H1 (cell line): ENCODE data around the gene KYNU.
A peak's percentile ranks its signal among the peaks of the same experiment; 100 is the strongest.

Source experiments
- CTCF ChIP-seq, 3 experiments: IDR thresholded peaks; 1 replicate in 2 of 3; 2 replicates in 1 of 3; pipeline versions ENCODE4 v1.5.1 to v1.6.1; 2011; ENCODE audit warnings: low read length in 3 of 3, mild to moderate bottlenecking in 3 of 3, inconsistent platforms in 2 of 3, low read depth in 1 of 3, moderate library complexity in 1 of 3; ENCODE audit not compliant: insufficient read depth in 1 of 3; ENCODE audit errors: control extremely low read depth in 1 of 3
- EP300 ChIP-seq, 2 experiments: IDR thresholded peaks; 1 replicate in 1 of 2; 2 replicates in 1 of 2; pipeline ENCODE4 v1.6.1; 2011 to 2012; ENCODE audit warnings: low read depth in 2 of 2, low read length in 2 of 2, mild to moderate bottlenecking in 2 of 2, borderline replicate concordance in 1 of 2, inconsistent platforms in 1 of 2, moderate library complexity in 1 of 2
- JUND ChIP-seq: IDR thresholded peaks from 2 replicates; pipeline ENCODE4 v1.6.1; 2011; ENCODE audit warnings: mild to moderate bottlenecking, improper control_type of control experiment, low read length
- KDM1A ChIP-seq: fragments of 200-600, 300-600 bp; sonication (generic); IDR thresholded peaks from 2 replicates; pipeline ENCODE4 v1.7.1; 2016; ENCODE audit warnings: mild to moderate bottlenecking, low read length, borderline replicate concordance
- NRF1 ChIP-seq: IDR thresholded peaks from 2 replicates; pipeline ENCODE4 v1.6.1; 2011; ENCODE audit warnings: mild to moderate bottlenecking, low read depth, low read length, improper control_type of control experiment
- POLR2A ChIP-seq, 2 experiments: IDR thresholded peaks; 1 replicate in 1 of 2; 2 replicates in 1 of 2; pipeline ENCODE4 v1.6.1; 2011; ENCODE audit warnings: low read depth in 2 of 2, low read length in 2 of 2, mild to moderate bottlenecking in 2 of 2; ENCODE audit errors: control extremely low read depth in 1 of 2
- RNF2 ChIP-seq: fragments of 200-900, 300-1000 bp; sonication (generic); IDR thresholded peaks from 2 replicates; pipeline ENCODE4 v1.7.1; 2016; ENCODE audit warnings: borderline replicate concordance, low read depth, mild to moderate bottlenecking, antibody characterized with exemption, low read length; ENCODE audit not compliant: poor library complexity, severe bottlenecking; ENCODE audit errors: missing control alignments

GRCh38 chr2:143034292-143035074 lies 157.0 kb downstream of the KYNU start:
- peak in 2 of 3 experiments; percentile 85 to 92; a peak in 3 of 4 replicates for TF ChIP-seq CTCF (IDR thresholded peaks at IDR 0.05; ENCODE audit: control extremely low read depth in 1 of 3, insufficient read depth in 1 of 3, low read depth in 1 of 3, low read length in 3 of 3)
- TF ChIP-seq NRF1 = no peak
- TF ChIP-seq KDM1A = no peak
- TF ChIP-seq POLR2A (IDR thresholded peaks at IDR 0.05; ENCODE audit: control extremely low read depth in 1 of 2, low read depth in 2 of 2, low read length in 2 of 2) = no peak
- TF ChIP-seq RNF2 = no peak
- TF ChIP-seq EP300 (IDR thresholded peaks at IDR 0.05; ENCODE audit: borderline replicate concordance in 1 of 2, low read depth in 2 of 2, low read length in 2 of 2) = no peak
- TF ChIP-seq JUND = no peak
